Stimulated activated CD4-positive, alpha-beta T cell treated with anti-CD3 and anti-CD28 coated beads, TNF-alpha, amount 100 ng/mL, for 48 hours (primary cell): Measurements from ENCODE around the gene IQCH.
A peak's percentile ranks its signal among the peaks of the same experiment; 100 is the strongest.

Experiments used
- DNase-seq, 3 donors: peaks; one replicate each; pipeline ENCODE4 v3.0.0-alpha.2; 2020; ENCODE audit warnings: low read depth in 3 of 3

IQCH gene

GRCh38 chr15:67524235-67524634 lies 269.6 kb downstream of the IQCH start:
- DNase-seq, result no peak

- no peak for DNase-seq
Measured at GRCh38 chr15:67528513-67528912, 273.9 kb downstream of the IQCH start.

- DNase-seq, result no peak
Measured at GRCh38 chr15:67531379-67531914, 276.9 kb downstream of the IQCH start.

GRCh38 chr15:67533873-67534272 lies 279.3 kb downstream of the IQCH start:
- no peak for DNase-seq

GRCh38 chr15:67534360-67534759 lies 279.8 kb downstream of the IQCH start:
- DNase-seq, result no peak

- DNase-seq, result no peak
Measured at GRCh38 chr15:67537771-67538170, 283.2 kb downstream of the IQCH start.

- DNase-seq, result peak; percentile 70 to 82 (median 75)
Measured at GRCh38 chr15:67542420-67543347, 288.1 kb downstream of the IQCH start, which contains the start of gene MAP2K5. MAP2K5 (plus strand) TSS chr15:67542703; CDS start chr15:67543336, 633 bp downstream.

- DNase-seq, result no peak
Measured at GRCh38 chr15:67543348-67543718, 288.7 kb downstream of the IQCH start.

- no peak for DNase-seq
Measured at GRCh38 chr15:67544475-67544874, 289.9 kb downstream of the IQCH start.

GRCh38 chr15:67545864-67546263 lies 291.3 kb downstream of the IQCH start:
- no peak for DNase-seq

- DNase-seq, result no peak
Measured at GRCh38 chr15:67547064-67547463, 292.5 kb downstream of the IQCH start.

- no peak for DNase-seq
Measured at GRCh38 chr15:67547836-67548235, 293.2 kb downstream of the IQCH start.

GRCh38 chr15:67548236-67548852 lies 293.8 kb downstream of the IQCH start:
- DNase-seq, result no peak

GRCh38 chr15:67548862-67549651 lies 294.5 kb downstream of the IQCH start:
- DNase-seq, result no peak

- no peak for DNase-seq
Measured at GRCh38 chr15:67549736-67550135, 295.1 kb downstream of the IQCH start.

- no peak for DNase-seq
Measured at GRCh38 chr15:67550522-67550921, 295.9 kb downstream of the IQCH start.

- DNase-seq, result no peak
Measured at GRCh38 chr15:67551207-67551743, 296.7 kb downstream of the IQCH start.
